GM06990 (cell line): ENCODE data around the gene VSTM1.
"Not testable (repeated sequence)": the region's sequence is repeated elsewhere in the genome, so short reads cannot be mapped to it uniquely, and the experiment has no call there.

Source experiments
- DNase-seq: peaks from one replicate; pipeline ENCODE4 v3.0.0-alpha.2; 2011; ENCODE audit not compliant: insufficient read length; ENCODE audit errors: extremely low read depth
- H3K27me3 ChIP-seq: replicated peaks from 2 replicates; pipeline ENCODE4 v1.6.0; 2011; ENCODE audit warnings: low read length; ENCODE audit not compliant: control insufficient read depth, insufficient read depth
- H3K36me3 ChIP-seq: 2 replicates; pipeline ENCODE4 v1.5.1; 2011; ENCODE audit warnings: low read length; ENCODE audit not compliant: control insufficient read depth, insufficient read depth
- H3K4me3 ChIP-seq: replicated peaks from 2 replicates; pipeline ENCODE4 v1.5.1; 2011; ENCODE audit warnings: low read depth, mild to moderate bottlenecking, control low read depth, low read length
- CTCF ChIP-seq: IDR thresholded peaks from 2 replicates; pipeline ENCODE4 v1.5.1; 2011; ENCODE audit warnings: low read length, control low read depth, mild to moderate bottlenecking, inconsistent platforms; ENCODE audit not compliant: insufficient read depth, poor library complexity, severe bottlenecking

Gene VSTM1

DNA sequence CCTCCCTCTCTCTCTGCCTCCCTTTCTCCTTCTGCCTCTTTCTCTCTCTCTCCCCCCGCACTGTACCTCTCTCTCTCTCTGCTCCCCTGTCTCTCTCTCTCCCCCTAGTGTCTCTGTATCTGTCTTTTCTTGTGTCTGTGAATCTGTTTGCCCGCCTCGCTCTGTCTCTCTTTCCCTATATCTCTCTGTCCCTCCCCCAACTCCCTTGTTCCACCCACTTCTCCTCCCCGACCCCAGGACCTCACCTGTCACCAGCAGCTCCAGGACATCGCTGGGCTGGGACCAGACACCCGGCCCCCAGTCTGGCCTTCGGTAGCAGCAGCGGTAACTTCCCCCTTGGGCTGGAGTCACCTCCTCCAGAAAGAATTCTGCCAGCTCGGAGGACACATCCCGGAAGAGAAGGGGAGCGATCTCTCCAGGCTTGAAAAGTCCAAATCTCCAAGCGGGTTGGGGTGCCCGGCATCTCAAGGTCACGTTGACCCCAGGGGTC lies 33.0 kb upstream of the VSTM1 start:
- H3K36me3 ChIP-seq: no peaks in the 10 kb centered on the region
- H3K27me3 ChIP-seq: no peaks in the 10 kb centered on the region
- no peak for DNase-seq
- peak; percentile 38 for TF ChIP-seq CTCF
- H3K4me3 ChIP-seq: no peak overlapping the region

DNA sequence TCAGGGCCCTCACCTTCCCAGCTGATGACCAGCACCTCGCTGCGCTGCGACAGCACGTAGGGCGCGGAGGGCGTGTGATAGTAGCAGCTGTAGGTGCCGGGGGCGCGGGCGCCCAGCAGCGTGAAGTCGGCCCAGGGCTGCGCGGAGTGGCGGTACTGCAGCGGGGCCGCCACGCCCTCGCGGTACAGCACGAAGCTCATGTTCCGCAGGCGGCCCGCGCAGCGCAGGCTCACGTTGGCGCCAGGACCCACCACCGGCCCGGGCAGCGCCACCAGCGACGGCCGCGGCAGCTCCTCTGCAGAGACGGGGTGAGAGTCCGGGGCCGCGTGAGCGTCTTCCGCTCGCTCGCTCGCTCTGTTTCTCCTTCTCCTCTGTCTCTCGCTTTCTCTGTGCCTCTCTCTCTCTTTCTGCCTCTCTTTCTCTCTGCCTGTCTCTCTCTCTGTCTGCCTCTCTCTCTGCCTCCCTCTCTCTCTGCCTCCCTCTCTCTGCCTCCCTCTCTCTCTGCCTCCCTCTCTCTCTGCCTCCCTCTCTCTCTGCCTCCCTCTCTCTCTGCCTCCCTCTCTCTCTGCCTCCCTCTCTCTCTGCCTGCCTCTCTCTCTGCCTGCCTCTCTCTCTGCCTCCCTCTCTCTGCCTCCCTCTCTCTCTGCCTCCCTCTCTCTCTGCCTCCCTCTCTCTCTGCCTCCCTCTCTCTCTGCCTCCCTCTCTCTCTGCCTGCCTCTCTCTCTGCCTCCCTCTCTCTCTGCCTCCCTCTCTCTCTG lies 32.3 kb upstream of the VSTM1 start:
- H3K4me3 ChIP-seq, H3K27me3 ChIP-seq, H3K36me3 ChIP-seq: not testable (repeated sequence)
- DNase-seq: peak; percentile 53

- Histone ChIP-seq H3K27me3 (no peaks in the 10 kb centered on the region), H3K4me3 (no peak overlapping the region), H3K36me3 (no peaks in the 10 kb centered on the region)
- no peak for DNase-seq
- TF ChIP-seq CTCF: no peak
Measured at GRCh38 chr19:54095136-54095858, 31.6 kb upstream of the VSTM1 start.

- no peak for DNase-seq
- H3K27me3 ChIP-seq: no peaks in the 10 kb centered on the region
- no peak for TF ChIP-seq CTCF
- H3K4me3 ChIP-seq: no peak overlapping the region
- H3K36me3 ChIP-seq: no peaks in the 10 kb centered on the region
Measured at GRCh38 chr19:54094426-54095000, 30.8 kb upstream of the VSTM1 start.

- no peak for DNase-seq
- TF ChIP-seq CTCF: no peak
- no peaks in the 10 kb centered on the region for H3K27me3 ChIP-seq
- H3K36me3 ChIP-seq: no peaks in the 10 kb centered on the region
- no peak overlapping the region for H3K4me3 ChIP-seq
Measured at GRCh38 chr19:54084410-54084809, 20.7 kb upstream of the VSTM1 start.

DNA sequence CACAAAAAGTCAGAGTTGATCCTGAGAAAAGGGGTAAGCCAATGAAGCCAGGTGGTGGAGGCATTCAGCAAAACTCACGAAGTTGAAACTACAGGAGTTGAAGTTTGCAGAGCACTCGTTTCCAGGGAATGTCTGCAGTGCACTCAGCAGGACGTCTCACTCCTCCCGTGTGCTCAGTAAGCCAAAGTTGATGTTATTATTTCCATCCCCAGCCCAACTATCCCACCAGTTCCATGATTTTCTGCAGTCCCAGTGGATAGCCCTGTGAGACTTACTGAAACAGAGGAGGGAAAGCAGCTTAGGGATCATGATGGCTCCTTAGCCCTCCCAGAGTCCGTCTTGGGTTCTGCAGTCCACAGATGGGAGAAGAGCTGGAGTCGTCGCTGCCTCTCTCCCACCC lies 17.3 kb upstream of the VSTM1 start, which contains the start of gene TARM1:
Gene TARM1, minus strand, starts transcription at position 334 of the 400 bp plus-strand sequence. Its CDS starts 25 bp downstream, at position 309.
- TF ChIP-seq CTCF: no peak

More for the DNA sequence above, 17.3 kb upstream of the VSTM1 start, which contains the start of gene TARM1:
- Histone ChIP-seq H3K4me3 (no peak within 1 kb of the TSS), H3K36me3 (no peaks in the 10 kb centered on the region), H3K27me3 (no peaks in the 10 kb centered on the region)
- no peak for DNase-seq
